Left renal cortex interstitium (tissue), 4 donors: ENCODE data around the gene SGSH. TPM values are rescaled to one million over a fixed set of nuclear protein-coding genes. Genes with fewer than 3 reads are reported as not detected.

Experiments
- DNase-seq, 4 donors: peaks; one replicate each; pipeline ENCODE4 v3.0.0-alpha.2; 2013; ENCODE audit warnings: low read depth in 4 of 4, low spot score in 2 of 4, missing footprints in 1 of 4
- polyA plus RNA-seq, 4 donors: library from polyadenylated mRNA; unstranded; fragments of 120-200 nt; gene quantifications; one replicate each; pipeline ENCODE4 v1.2.1, GENCODE V29; 2013; ENCODE audit not compliant: insufficient read length in 4 of 4

SGSH gene
- polyA plus RNA-seq, 4 donors = 27.7 to 59.7 (median 45.2) TPM

- no peak for DNase-seq
Observed at GRCh38 chr17:80229011-80229410, 8.9 kb upstream of the SGSH start.

GRCh38 chr17:80228477-80228876 lies 8.3 kb upstream of the SGSH start:
- no peak for DNase-seq

DNA sequence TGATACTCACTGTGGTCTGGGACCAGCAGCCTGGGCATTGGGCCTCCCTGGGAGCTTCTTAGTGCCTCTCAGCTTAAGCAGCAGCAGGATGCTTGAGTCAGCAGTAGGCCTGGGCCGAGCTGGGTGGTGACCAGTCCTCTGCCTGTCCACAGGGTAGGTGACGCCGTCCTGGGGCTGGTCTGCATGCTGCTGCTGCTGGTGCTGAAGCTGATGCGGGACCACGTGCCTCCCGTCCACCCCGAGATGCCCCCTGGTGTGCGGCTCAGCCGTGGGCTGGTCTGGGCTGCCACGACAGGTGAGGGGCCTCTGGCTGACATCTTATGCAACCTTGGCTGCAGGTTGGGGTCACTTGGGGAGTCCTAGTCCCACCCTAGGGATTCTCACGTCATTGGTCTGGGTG lies 7.5 kb upstream of the SGSH start:
- no peak for DNase-seq

GRCh38 chr17:80227156-80227555 lies 7.0 kb upstream of the SGSH start:
- DNase-seq = no peak

DNA sequence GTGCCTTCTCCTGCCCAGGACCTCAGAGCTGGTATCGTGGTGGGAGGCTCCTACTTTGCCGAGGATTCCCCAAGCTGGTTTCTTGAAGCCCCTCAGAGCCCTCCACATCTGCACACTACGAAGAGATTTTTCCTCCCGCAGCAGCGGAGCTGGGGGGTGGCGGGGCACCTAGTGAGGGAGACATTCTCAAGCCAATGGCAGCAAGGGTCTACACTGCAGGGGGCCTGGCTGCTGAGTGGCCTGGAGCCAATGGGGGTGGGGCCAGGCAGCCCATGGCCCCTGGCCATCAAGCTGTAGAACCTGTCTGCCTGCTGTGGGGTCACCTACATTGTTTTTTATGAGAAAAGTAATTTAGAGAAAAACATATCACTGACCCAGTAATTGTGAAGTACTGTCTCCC lies 5.1 kb upstream of the SGSH start:
- DNase-seq = no peak

GRCh38 chr17:80224683-80225082 lies 4.5 kb upstream of the SGSH start:
- no peak for DNase-seq

DNA sequence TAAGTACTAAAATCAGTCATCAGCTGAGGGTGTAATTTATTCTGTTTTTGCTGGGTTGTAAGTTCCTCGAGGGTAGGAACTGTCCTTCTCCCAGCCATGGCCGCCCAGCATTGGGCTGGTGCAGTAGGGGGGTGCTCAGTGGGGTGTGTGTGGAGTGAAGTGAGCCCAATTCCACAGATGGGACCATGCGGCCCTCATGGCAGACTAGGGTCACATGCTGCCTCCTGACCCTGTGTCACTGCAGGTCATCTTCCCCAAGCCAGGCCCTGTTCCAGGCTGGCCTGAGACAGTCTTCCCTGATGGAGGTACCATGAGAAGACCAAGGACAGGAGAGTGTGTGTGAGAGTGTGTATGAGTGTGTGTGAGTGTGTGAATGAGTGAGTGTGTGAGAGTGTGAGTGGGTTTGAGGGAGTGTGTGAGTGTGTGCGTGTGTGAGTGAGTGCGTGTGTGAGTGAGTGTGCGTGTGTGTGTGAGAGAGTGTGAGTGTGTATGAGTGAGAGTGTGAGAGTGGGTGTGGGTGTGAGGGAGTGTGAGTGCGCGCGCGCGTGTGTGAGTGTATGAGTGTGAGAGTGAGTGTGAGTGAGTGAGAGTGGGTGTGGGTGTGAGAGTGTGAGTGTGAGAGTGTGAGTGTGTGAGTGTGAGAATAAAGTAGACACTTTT lies 3.8 kb upstream of the SGSH start:
- DNase-seq = no peak

DNA sequence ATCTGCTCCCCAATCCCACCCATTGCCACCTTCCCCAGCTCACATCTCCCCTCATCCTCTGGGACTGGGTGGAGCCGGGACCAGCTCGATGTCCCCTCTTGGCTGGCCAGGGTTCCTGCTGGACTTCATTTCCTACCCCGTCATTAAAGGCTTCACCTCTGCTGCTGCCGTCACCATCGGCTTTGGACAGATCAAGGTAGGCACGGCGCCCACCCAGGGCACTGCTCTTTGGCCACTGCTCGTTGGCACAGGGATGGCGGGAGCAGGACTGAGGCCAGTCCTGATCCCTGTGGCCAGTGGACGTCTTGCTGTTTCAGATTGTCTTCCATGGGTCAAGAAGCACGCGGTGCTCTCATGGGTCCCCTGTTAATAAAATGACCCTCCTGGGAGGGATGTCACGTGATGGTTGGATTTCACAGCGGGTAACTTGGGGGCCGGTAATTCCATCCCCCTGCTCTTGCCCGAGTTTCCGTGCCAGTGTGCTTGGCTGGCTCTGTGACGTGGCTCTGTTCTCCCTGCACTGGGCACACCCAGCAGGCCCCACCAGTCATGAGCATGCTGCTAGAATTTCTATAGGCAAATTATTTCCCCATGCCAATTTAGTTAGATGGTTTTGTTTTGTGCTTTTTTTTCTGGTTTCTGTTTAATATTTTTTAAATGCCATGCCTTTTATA lies 3.1 kb upstream of the SGSH start:
- DNase-seq = no peak

DNA sequence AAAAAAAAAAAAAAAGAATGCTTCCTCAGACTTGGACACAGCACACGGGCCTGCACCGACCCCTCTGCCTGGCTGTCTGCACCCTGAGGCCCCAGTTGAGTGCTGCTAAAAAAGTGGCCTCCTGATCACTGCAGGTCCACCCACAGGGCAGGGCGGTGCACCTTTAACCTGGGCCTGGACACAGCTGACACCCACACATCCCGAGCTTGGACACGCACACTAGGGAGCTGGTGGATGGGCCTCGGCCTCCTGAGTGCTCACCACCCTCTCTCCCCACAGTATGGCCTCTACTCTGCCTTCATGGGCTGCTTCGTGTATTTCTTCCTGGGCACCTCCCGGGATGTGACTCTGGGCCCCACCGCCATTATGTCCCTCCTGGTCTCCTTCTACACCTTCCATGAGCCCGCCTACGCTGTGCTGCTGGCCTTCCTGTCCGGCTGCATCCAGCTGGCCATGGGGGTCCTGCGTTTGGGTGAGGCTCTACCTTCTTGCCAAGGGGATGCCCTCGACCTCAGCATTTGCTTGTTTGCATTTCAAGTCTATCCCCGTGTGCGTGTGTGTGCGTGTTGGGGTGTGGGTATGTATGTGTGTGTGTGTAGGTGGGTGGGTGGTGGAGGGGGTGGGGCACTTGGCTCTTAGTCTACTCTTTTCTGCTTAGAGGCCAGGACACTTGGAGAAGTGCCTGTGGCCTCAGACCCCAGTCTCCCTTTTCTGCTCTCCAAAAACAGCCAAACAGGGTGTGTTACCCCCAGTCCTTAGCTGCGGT lies 2.4 kb upstream of the SGSH start:
- no peak for DNase-seq

GRCh38 chr17:80221351-80222105 lies 1.4 kb upstream of the SGSH start:
- DNase-seq = no peak

DNA sequence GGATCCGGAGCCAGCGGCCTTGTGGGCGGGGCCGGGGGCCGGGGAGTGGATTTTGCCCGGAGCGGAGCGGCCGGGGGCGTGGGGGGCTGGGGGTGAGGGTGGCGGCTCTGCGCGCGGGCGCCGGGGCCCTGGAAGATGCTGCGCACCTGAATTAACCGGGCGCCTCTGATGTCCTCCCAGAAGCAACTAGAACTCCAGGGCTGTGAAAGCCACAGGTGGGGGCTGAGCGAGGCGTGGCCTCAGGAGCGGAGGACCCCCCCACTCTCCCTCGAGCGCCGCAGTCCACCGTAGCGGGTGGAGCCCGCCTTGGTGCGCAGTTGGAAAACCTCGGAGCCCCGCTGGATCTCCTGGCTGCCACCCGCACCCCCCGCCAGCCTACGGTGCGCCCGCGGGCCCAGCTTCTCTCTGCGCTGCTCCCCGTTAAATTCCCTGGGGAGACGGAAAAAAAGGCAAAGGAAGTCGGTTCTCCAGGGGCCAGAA lies 643 bp upstream of the SGSH start:
- DNase-seq = peak in 1 of 4 donors; percentile 10

DNA sequence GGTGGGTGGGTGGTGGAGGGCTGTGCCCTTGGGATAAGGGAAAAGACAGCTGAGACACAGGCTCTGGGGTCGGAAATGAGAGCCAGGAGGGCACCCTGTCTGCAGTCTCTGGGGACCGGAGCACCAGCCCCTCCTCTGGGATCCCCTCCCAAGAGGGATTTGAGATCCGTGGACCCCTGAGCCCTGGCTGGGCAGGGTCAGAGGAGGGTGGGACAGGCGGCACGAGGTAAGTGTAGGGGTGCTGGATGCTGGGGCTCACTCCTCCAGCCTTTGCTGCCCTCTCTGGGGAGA lies 425 bp downstream of the SGSH start:
- DNase-seq = no peak

GRCh38 chr17:80219013-80219762 lies 945 bp downstream of the SGSH start:
- DNase-seq = peak in 1 of 4 donors; percentile 32

DNA sequence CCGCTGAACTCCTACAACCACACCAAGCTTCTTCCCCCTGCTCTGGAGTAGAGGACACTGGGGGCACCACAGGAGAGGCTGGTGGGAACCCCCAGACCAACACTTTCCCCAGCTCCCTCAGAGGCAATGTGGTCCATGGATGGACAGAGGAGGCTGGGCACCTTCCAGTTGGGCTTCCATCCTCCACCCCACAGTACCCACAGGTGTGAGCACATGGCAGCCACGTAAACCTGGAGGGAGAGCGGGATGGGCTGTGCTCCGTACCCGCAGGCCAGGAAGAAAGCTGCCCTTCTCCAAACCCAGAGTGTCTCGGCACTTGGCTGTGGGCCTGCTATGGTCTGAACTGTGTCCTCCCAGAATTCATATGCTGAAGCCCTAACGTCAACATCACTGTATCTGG lies 1.7 kb downstream of the SGSH start:
- no peak for DNase-seq

DNA sequence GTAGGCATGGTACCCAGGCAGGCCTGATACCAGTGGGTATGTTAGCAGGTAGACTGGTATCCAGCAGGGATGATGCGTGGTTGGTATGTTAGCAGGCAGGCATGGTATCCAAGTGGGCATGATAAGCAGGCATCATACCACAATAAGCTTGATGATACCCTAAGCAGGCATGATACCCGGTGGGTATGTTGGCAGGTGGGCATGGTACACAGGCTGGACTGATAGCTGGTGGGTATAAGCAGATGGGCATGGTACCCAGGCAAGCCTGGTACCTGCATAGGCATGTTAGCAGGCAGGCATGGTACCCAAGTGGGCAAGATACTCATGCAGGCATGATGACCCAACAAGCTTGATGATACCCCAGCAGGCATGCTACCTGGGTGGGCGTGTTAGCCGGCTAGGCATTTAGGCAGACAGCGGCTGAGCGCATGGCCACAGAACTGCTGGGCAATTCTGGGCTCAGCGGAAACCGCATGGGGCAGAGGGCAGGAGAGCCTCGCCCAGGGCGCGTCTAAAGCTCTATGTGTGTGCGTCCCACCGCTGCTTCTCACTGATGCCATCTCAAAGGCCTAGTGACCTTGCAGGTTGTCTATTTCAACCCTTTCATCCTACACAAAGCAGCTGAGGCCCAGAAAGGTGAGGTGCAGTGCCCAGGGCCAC lies 2.3 kb downstream of the SGSH start:
- no peak for DNase-seq

GRCh38 chr17:80216473-80217456 lies 3.4 kb downstream of the SGSH start:
- no peak for DNase-seq

DNA sequence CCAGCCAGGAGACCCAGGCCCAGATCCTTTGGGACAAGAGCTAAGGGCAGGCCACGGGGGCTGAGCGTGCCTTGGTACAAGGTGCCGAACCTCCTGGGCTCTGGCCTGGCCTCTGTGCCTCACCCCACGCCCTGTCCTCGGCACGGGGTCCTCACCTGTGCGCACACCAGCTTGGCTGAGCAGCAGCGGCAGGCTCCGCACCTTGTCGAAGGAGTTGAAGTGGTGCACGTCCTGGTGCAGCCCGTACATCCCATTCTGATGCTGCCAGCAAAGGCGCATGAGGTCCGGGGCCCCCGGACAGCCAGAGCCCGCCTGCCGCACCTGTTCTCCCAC lies 5.3 kb downstream of the SGSH start:
- DNase-seq = no peak

- no peak for DNase-seq
Observed at GRCh38 chr17:80214012-80214877, 5.9 kb downstream of the SGSH start.
